Stomach (tissue), 4 donors: Measurements from ENCODE around the gene MBIP.
A peak's percentile ranks its signal among the peaks of the same experiment; 100 is the strongest.

Experiments
- POLR2A ChIP-seq, 4 donors: fragments of 450-650 bp; IDR thresholded peaks; one replicate each; pipeline ENCODE4 v1.6.1; 2016; ENCODE audit warnings: antibody characterized with exemption in 4 of 4, control low read depth in 2 of 4, mild to moderate bottlenecking in 1 of 4, moderate library complexity in 1 of 4
- POLR2AphosphoS5 ChIP-seq, 3 donors: sonication (generic); formaldehyde crosslinking; IDR thresholded peaks; one replicate each; pipeline ENCODE4 v1.6.1; 2016; ENCODE audit warnings: antibody characterized with exemption in 3 of 3

DNA sequence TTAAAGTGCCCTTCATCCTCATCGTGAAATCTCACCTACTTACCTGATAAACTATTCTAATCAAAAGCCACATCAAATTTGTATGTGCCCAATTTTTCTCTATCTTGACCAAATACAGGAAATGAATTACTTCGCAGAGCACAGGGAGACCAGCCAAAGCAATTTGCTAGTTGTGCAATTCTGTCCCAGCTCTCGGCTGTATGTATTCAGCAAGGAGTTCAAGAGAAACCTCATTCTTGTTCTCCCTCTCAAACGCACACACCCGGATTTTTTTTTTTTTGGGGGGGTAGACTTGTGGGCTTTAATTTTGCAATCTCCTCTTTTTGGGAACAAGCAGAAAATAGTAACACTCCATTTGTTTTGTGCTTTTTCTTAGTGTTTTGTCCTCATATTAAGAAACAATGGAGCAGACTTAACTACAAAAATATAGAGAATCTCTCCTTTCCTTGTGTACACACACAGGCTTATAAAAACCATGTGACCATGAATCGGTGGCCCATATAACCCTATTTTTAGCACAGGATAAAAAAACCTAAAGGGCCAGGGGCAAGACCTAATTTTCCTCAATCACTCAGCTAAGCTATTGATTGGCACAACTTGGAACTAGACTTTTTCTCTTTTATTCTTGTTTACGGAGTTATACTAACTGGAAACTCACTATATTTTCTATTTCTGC lies 64.2 kb downstream of the MBIP start:
- TF ChIP-seq POLR2AphosphoS5 (IDR thresholded peaks at IDR 0.05) (peak in 2 of 3 donors; percentile 32 to 41), POLR2A (IDR thresholded peaks at IDR 0.05) (no peak)
